OCI-LY1 (cell line): ENCODE data around the gene BSPRY.

Experiments
- H2AFZ ChIP-seq: fragments of 200-600 bp; sonication (generic), shearing (Covaris generic); 2 replicates; pipeline ENCODE4 v1.6.0; 2014; ENCODE audit warnings: antibody characterized with exemption, mild to moderate bottlenecking, low read length
- H3F3A ChIP-seq: fragments of 200-600 bp; sonication (generic), shearing (Covaris generic); 2 replicates; pipeline ENCODE4 v1.6.0; 2014; ENCODE audit warnings: mild to moderate bottlenecking, antibody characterized with exemption, low read length, moderate library complexity; ENCODE audit not compliant: insufficient read depth
- H3K27ac ChIP-seq: fragments of 200-600 bp; sonication (generic); 2 replicates; pipeline ENCODE4 v1.5.1; 2014; ENCODE audit warnings: low read length, mixed run types, mild to moderate bottlenecking, low read depth; ENCODE audit not compliant: poor library complexity, severe bottlenecking
- H3K27me3 ChIP-seq: fragments of 200-600 bp; sonication (generic); 2 replicates; pipeline ENCODE4 v1.6.0; 2014; ENCODE audit warnings: antibody characterized with exemption, mild to moderate bottlenecking, low read length, moderate library complexity; ENCODE audit not compliant: insufficient read depth
- H3K36me3 ChIP-seq: fragments of 200-600 bp; sonication (generic); 2 replicates; pipeline ENCODE4 v1.6.1; 2014; ENCODE audit warnings: mild to moderate bottlenecking, antibody characterized with exemption, low read length, moderate library complexity, mixed read lengths; ENCODE audit not compliant: insufficient read depth
- H3K4me1 ChIP-seq: fragments of 200-600 bp; sonication (generic); 2 replicates; pipeline ENCODE4 v1.5.1; 2014; ENCODE audit warnings: mild to moderate bottlenecking, low read length, moderate library complexity; ENCODE audit not compliant: insufficient read depth, severe bottlenecking
- H3K4me2 ChIP-seq: fragments of 200-600 bp; sonication (generic), shearing (Covaris generic); 2 replicates; pipeline ENCODE4 v1.6.1; 2014; ENCODE audit warnings: low read length
- H3K4me3 ChIP-seq: fragments of 200-600 bp; sonication (generic); 2 replicates; pipeline ENCODE4 v1.5.1; 2014; ENCODE audit warnings: low read length, low read depth, mild to moderate bottlenecking, mixed read lengths; ENCODE audit not compliant: poor library complexity, severe bottlenecking
- H3K79me2 ChIP-seq: fragments of 200-600 bp; shearing (Covaris generic); 2 replicates; pipeline ENCODE4 v1.6.1; 2016; ENCODE audit warnings: mixed run types, low read length, mixed read lengths; ENCODE audit not compliant: insufficient read depth
- H3K9ac ChIP-seq: fragments of 200-600 bp; sonication (generic), shearing (Covaris generic); 2 replicates; pipeline ENCODE4 v1.6.1; 2014; ENCODE audit warnings: mild to moderate bottlenecking, low read length, mixed read lengths
- H3K9me2 ChIP-seq: fragments of 200-600 bp; sonication (generic), shearing (Covaris generic); 2 replicates; pipeline ENCODE4 v1.6.1; 2014; ENCODE audit warnings: low read depth, mild to moderate bottlenecking, low read length, mixed read lengths
- H3K9me3 ChIP-seq: fragments of 200-600 bp; shearing (Covaris generic); 2 replicates; pipeline ENCODE4 v1.6.1; 2014; ENCODE audit warnings: low read length, mixed read lengths
- H4K20me1 ChIP-seq: fragments of 200-600 bp; sonication (generic), shearing (Covaris generic); 2 replicates; pipeline ENCODE4 v1.6.0; 2016; ENCODE audit warnings: mild to moderate bottlenecking, low read length; ENCODE audit not compliant: insufficient read depth
- CTCF ChIP-seq: fragments of 200-600 bp; sonication (generic), shearing (Covaris generic); IDR thresholded peaks from 2 replicates; pipeline ENCODE4 v1.5.1; 2017; ENCODE audit warnings: mild to moderate bottlenecking, antibody characterized with exemption, low read length, moderate library complexity, mixed read lengths
- EZH2 ChIP-seq: fragments of 200-600 bp; sonication (generic), shearing (Covaris generic); IDR thresholded peaks from 2 replicates; pipeline ENCODE4 v1.8.0; 2017; ENCODE audit warnings: borderline replicate concordance, mixed run types, mild to moderate bottlenecking, antibody characterized with exemption, low read length, moderate library complexity, mixed read lengths

Gene BSPRY

GRCh38 chr9:113331780-113332179 is 17.6 kb upstream of the BSPRY start:
- Histone ChIP-seq H3K4me3 (no peak overlapping the region), H3K9ac (no peak overlapping the region), H2AFZ (no peak overlapping the region), H3K36me3 (no peaks in the 10 kb centered on the region), H3K9me2 (no peaks in the 10 kb centered on the region), H3K27me3 (no peaks in the 10 kb centered on the region), H3K4me1 (no peaks in the 10 kb centered on the region), H4K20me1 (no peaks in the 10 kb centered on the region), H3K79me2 (no peaks in the 10 kb centered on the region), H3F3A (no peaks in the 10 kb centered on the region), H3K9me3 (no peaks in the 10 kb centered on the region), H3K4me2 (no peak overlapping the region), H3K27ac (no peak overlapping the region)
- TF ChIP-seq CTCF (no peak), EZH2 (no peak)

- Histone ChIP-seq H3K4me1 (peaks cover 26% of the 10 kb centered on the region), H3K9me2 (no peaks in the 10 kb centered on the region), H3K4me2 (no peak overlapping the region), H3K79me2 (no peaks in the 10 kb centered on the region), H2AFZ (no peak overlapping the region), H3F3A (no peaks in the 10 kb centered on the region), H3K27ac (no peak overlapping the region), H3K4me3 (no peak overlapping the region), H3K9me3 (no peaks in the 10 kb centered on the region), H3K27me3 (peaks cover 4% of the 10 kb centered on the region; the same call in 1 of the 2 replicates), H3K9ac (no peak overlapping the region), H3K36me3 (no peaks in the 10 kb centered on the region), H4K20me1 (no peaks in the 10 kb centered on the region)
- TF ChIP-seq CTCF (no peak), EZH2 (no peak)
These were observed 11.6 kb upstream of the BSPRY start for GRCh38 chr9:113337714-113338113.

- Histone ChIP-seq H3K27ac (no peak within 1 kb of the TSS), H3K4me2 (peak within 1 kb of the TSS; percentile 84), H3F3A (0 out of 2 replicates have a peak, but pooled peaks cover 2% of the 10 kb centered on the region), H4K20me1 (no peaks in the 10 kb centered on the region), H2AFZ (peak within 1 kb of the TSS; percentile 100), H3K4me3 (peak within 1 kb of the TSS; percentile 90), H3K9ac (peak within 1 kb of the TSS; percentile 82), H3K27me3 (peaks cover 4% of the 10 kb centered on the region; the same call in 1 of the 2 replicates), H3K36me3 (no peaks in the 10 kb centered on the region), H3K9me2 (no peaks in the 10 kb centered on the region), H3K4me1 (peaks cover 40% of the 10 kb centered on the region), H3K79me2 (no peaks in the 10 kb centered on the region), H3K9me3 (no peaks in the 10 kb centered on the region)
- TF ChIP-seq EZH2 (no peak), CTCF (no peak; the same call in 1 of the 2 replicates)
These were observed 9.2 kb upstream of the BSPRY start, which contains the start of gene WDR31 for GRCh38 chr9:113340011-113340699. Gene WDR31 (minus strand): TSS chr9:113340275. CDS start chr9:113332022, 8,253 bp downstream.
